Coronary artery (tissue), 2 donors: ENCODE data around the gene NR2C2AP.

Source experiments
- DNase-seq: peaks from one replicate; pipeline ENCODE4 v3.0.0-alpha.2; 2017; ENCODE audit warnings: low spot score
- H3K27ac ChIP-seq, 2 donors: fragments of 200-600 bp; sonication (generic); one replicate each; pipeline ENCODE4 v1.5.1; 2016 to 2019
- H3K4me3 ChIP-seq: fragments of 200-600 bp; sonication (generic); 2 replicates; pipeline ENCODE4 v1.5.1; 2016; ENCODE audit warnings: mild to moderate bottlenecking, moderate library complexity
- CTCF ChIP-seq: fragments of 200-600 bp; sonication (generic); IDR thresholded peaks from one replicate; pipeline ENCODE4 v1.5.1; 2019; ENCODE audit warnings: antibody characterized with exemption

NR2C2AP gene

DNA sequence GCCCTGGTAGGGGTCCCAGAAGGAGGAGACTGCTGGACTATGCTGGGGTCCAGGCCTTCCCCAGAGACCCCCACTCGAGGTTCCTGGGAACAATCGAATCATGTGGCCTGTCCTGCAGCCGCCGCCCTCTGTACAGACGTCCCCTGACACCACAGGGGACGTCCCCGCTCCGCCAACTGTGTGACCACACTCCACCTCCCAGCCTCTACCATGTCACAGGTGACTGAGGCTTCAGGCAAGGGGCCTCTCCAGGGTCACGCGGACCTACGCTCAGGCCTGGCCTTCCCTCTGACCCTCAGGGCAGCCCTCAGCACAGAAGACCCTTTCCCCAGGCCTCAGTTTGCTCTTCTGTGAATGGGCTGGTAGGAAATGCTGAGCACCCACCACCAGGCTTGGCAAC is 51.8 kb downstream of the NR2C2AP start:
- H3K27ac ChIP-seq: no peak overlapping the region
- no peak overlapping the region for H3K4me3 ChIP-seq
- no peak for TF ChIP-seq CTCF
- no peak for DNase-seq
